ENCODE measurements around the gene PRKCA.

The PRKCA gene

GRCh38 chr17:66714046-66715023 is 411.9 kb downstream of the PRKCA start:
- no peak overlapping the region for H3K4me2 ChIP-seq
- no peaks in the 10 kb centered on the region for H4K20me1 ChIP-seq (ENCODE audit: insufficient read depth)
- no peaks in the 10 kb centered on the region for H3K79me2 ChIP-seq (ENCODE audit: insufficient read depth, low read depth)
- H3K4me3 ChIP-seq (IDR thresholded peaks at IDR 0.05; ENCODE audit: insufficient read depth, low read depth, low read length): no peak overlapping the region
- peaks cover 4% of the 10 kb centered on the region for H3K4me1 ChIP-seq (ENCODE audit: low read depth, poor library complexity, severe bottlenecking)
- H3K27ac ChIP-seq: no peak overlapping the region
- H2AFZ ChIP-seq (ENCODE audit: low read depth): no peak overlapping the region
- H3K36me3 ChIP-seq (ENCODE audit: insufficient read depth): no peaks in the 10 kb centered on the region
- H3K9ac ChIP-seq: no peak overlapping the region
- H3K27me3 ChIP-seq (ENCODE audit: insufficient read depth, low read depth): no peaks in the 10 kb centered on the region
- no peak for TF ChIP-seq CTCF (conservative IDR thresholded peaks at IDR 0.05; ENCODE audit: low read depth, low read length)

GRCh38 chr17:66715076-66715675 is 412.8 kb downstream of the PRKCA start:
- Histone ChIP-seq H3K27me3 (ENCODE audit: insufficient read depth, low read depth) (no peaks in the 10 kb centered on the region), H3K79me2 (ENCODE audit: insufficient read depth, low read depth) (no peaks in the 10 kb centered on the region), H3K36me3 (ENCODE audit: insufficient read depth) (no peaks in the 10 kb centered on the region), H3K4me1 (ENCODE audit: low read depth, poor library complexity, severe bottlenecking) (peaks cover 4% of the 10 kb centered on the region), H3K9ac (no peak overlapping the region), H3K4me2 (no peak overlapping the region), H3K27ac (no peak overlapping the region), H3K4me3 (IDR thresholded peaks at IDR 0.05; ENCODE audit: insufficient read depth, low read depth, low read length) (no peak overlapping the region), H4K20me1 (ENCODE audit: insufficient read depth) (no peaks in the 10 kb centered on the region), H2AFZ (ENCODE audit: low read depth) (no peak overlapping the region)
- TF ChIP-seq CTCF (conservative IDR thresholded peaks at IDR 0.05; ENCODE audit: low read depth, low read length): no peak

GRCh38 chr17:66715745-66716156 is 413.3 kb downstream of the PRKCA start:
- H3K4me2 ChIP-seq: no peak overlapping the region
- no peak overlapping the region for H3K27ac ChIP-seq
- TF ChIP-seq CTCF (conservative IDR thresholded peaks at IDR 0.05; ENCODE audit: low read depth, low read length): peak; percentile 92
- H3K4me1 ChIP-seq (ENCODE audit: low read depth, poor library complexity, severe bottlenecking): peaks cover 4% of the 10 kb centered on the region
- no peak overlapping the region for H3K9ac ChIP-seq
- H4K20me1 ChIP-seq (ENCODE audit: insufficient read depth): no peaks in the 10 kb centered on the region
- no peaks in the 10 kb centered on the region for H3K27me3 ChIP-seq (ENCODE audit: insufficient read depth, low read depth)
- no peaks in the 10 kb centered on the region for H3K79me2 ChIP-seq (ENCODE audit: insufficient read depth, low read depth)
- H2AFZ ChIP-seq (ENCODE audit: low read depth): no peak overlapping the region
- H3K4me3 ChIP-seq (IDR thresholded peaks at IDR 0.05; ENCODE audit: insufficient read depth, low read depth, low read length): no peak overlapping the region
- H3K36me3 ChIP-seq (ENCODE audit: insufficient read depth): no peaks in the 10 kb centered on the region

GRCh38 chr17:66716236-66717026 is 414.0 kb downstream of the PRKCA start:
- H3K4me2 ChIP-seq: no peak overlapping the region
- no peaks in the 10 kb centered on the region for H3K27me3 ChIP-seq (ENCODE audit: insufficient read depth, low read depth)
- H3K9ac ChIP-seq: no peak overlapping the region
- no peaks in the 10 kb centered on the region for H3K79me2 ChIP-seq (ENCODE audit: insufficient read depth, low read depth)
- no peak for TF ChIP-seq CTCF (conservative IDR thresholded peaks at IDR 0.05; ENCODE audit: low read depth, low read length)
- no peaks in the 10 kb centered on the region for H4K20me1 ChIP-seq (ENCODE audit: insufficient read depth)
- peaks cover 4% of the 10 kb centered on the region for H3K4me1 ChIP-seq (ENCODE audit: low read depth, poor library complexity, severe bottlenecking)
- H2AFZ ChIP-seq (ENCODE audit: low read depth): no peak overlapping the region
- H3K36me3 ChIP-seq (ENCODE audit: insufficient read depth): no peaks in the 10 kb centered on the region
- no peak overlapping the region for H3K4me3 ChIP-seq (IDR thresholded peaks at IDR 0.05; ENCODE audit: insufficient read depth, low read depth, low read length)
- H3K27ac ChIP-seq: no peak overlapping the region
